Measurements from ENCODE around the gene GYG2. TPM values are rescaled to one million over a fixed set of nuclear protein-coding genes. Genes with fewer than 3 reads are reported as not detected.

Gene GYG2
- polyA plus RNA-seq, 1 of the 3 experiments (the other 2 are of a cell fraction) = 1.8 TPM

DNA sequence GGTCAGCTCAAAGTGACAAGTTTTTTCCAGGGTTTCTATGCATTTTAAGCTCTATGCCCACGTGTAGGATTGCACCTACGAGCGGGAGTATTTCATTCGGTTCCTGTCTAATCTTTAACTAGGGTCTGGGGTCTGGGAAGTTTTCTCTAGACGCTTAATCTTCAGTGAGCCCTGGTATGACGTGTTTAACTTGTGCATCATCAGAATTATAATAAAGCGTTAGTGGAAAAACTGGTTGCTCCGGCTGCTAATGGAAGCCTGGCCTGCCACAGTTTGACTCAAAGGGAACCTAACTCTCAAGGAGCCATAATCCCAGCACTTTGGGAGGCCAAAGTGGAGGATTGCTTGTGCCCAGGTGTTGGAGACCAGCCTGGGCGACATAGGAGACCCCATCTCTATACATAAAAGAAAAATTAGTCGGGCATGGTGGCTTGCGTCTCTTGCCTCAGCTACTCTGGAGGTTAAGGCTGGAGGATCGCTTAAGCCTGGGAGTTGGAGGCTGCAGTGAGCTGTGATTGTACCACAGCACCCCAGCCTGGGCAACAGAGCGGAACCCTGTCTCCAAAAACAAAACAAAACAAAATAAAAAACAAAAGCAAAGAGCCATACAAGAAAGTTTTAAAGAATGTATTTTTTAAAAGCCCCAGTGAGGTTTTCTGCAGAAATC lies 70.2 kb downstream of the GYG2 start:
- ChIA-PET CTCF (no interaction called here), POLR2A (interaction anchor here (1.0 kb wide), 1 partner anchor 30 kb away, joined by 3 read pairs; the partner anchor contains the start of gene ARSD)
- Histone ChIP-seq H3K4me2 (no peak overlapping the region), H3K27ac (ENCODE audit: low read depth in 2 of 2, low read length in 1 of 2) (no peak overlapping the region), H3K9me3 (no peaks in the 10 kb centered on the region), H2AFZ (ENCODE audit: low read depth) (no peak overlapping the region), H3F3A (replicated peaks; ENCODE audit: insufficient read depth) (no peaks in the 10 kb centered on the region), H3K4me3 (ENCODE audit: low read depth in 2 of 2, low read length in 1 of 2) (no peak overlapping the region), H3K9me2 (no peaks in the 10 kb centered on the region), H3K79me2 (ENCODE audit: insufficient read depth) (no peaks in the 10 kb centered on the region), H3K27me3 (ENCODE audit: insufficient read depth) (no peaks in the 10 kb centered on the region), H3K36me3 (replicated peaks in 1 of 2; ENCODE audit: control insufficient read depth in 1 of 2, insufficient read depth in 2 of 2, low read length in 1 of 2) (no peaks in the 10 kb centered on the region), H3K4me1 (ENCODE audit: control insufficient read depth in 1 of 2, insufficient read depth in 2 of 2, low read depth in 1 of 2, low read length in 1 of 2) (peaks cover 0 to 6% of the 10 kb centered on the region in 2 experiments; a peak in 2 of 4 replicates), H4K20me1 (ENCODE audit: insufficient read depth) (no peaks in the 10 kb centered on the region), H3K9ac (no peak overlapping the region)
- WGBS (ENCODE audit: low lambda C conversion rate) = 71% methylated on average over 12 of the region's 13 CpGs
- TF ChIP-seq, protein P1, sequence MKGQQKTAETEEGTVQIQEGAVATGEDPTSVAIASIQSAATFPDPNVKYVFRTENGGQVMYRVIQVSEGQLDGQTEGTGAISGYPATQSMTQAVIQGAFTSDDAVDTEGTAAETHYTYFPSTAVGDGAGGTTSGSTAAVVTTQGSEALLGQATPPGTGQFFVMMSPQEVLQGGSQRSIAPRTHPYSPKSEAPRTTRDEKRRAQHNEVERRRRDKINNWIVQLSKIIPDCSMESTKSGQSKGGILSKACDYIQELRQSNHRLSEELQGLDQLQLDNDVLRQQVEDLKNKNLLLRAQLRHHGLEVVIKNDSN (IDR thresholded peaks at IDR 0.05; ENCODE audit: borderline replicate concordance, low read depth) = no peak
- TF ChIP-seq, protein P2, sequence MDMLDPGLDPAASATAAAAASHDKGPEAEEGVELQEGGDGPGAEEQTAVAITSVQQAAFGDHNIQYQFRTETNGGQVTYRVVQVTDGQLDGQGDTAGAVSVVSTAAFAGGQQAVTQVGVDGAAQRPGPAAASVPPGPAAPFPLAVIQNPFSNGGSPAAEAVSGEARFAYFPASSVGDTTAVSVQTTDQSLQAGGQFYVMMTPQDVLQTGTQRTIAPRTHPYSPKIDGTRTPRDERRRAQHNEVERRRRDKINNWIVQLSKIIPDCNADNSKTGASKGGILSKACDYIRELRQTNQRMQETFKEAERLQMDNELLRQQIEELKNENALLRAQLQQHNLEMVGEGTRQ (IDR thresholded peaks at IDR 0.05; ENCODE audit: borderline replicate concordance, low read depth, low read length) = no peak
- no peak for TF ChIP-seq FOXM1 (IDR thresholded peaks at IDR 0.05; ENCODE audit: low read depth)
- TF ChIP-seq FOSL2 (IDR thresholded peaks at IDR 0.05; ENCODE audit: borderline replicate concordance, low read depth) = no peak
- TF ChIP-seq FOXJ3 (CRISPR knock-in tag; IDR thresholded peaks at IDR 0.05) = no peak
- no peak for TF ChIP-seq MXI1 (IDR thresholded peaks at IDR 0.05; ENCODE audit: low read depth, low read length)
- TF ChIP-seq SIN3A (IDR thresholded peaks at IDR 0.05; ENCODE audit: borderline replicate concordance, low read depth, low read length) = no peak
- no peak for TF ChIP-seq JUND (IDR thresholded peaks at IDR 0.05)
- TF ChIP-seq, protein P3, sequence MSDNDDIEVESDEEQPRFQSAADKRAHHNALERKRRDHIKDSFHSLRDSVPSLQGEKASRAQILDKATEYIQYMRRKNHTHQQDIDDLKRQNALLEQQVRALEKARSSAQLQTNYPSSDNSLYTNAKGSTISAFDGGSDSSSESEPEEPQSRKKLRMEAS (IDR thresholded peaks at IDR 0.05; ENCODE audit: low read depth) = no peak
- TF ChIP-seq NRF1 (IDR thresholded peaks at IDR 0.05; ENCODE audit: low read depth, low read length) = no peak
- no peak for TF ChIP-seq RAD21 (IDR thresholded peaks at IDR 0.05; ENCODE audit: low read length)
- TF ChIP-seq TEAD4 (IDR thresholded peaks at IDR 0.05; ENCODE audit: borderline replicate concordance, insufficient read depth) = no peak
- no peak for TF ChIP-seq RXRA (IDR thresholded peaks at IDR 0.05; ENCODE audit: borderline replicate concordance, low read depth)
- no peak for TF ChIP-seq RCOR1 (IDR thresholded peaks at IDR 0.05; ENCODE audit: low read length)
- TF ChIP-seq, protein P4, sequence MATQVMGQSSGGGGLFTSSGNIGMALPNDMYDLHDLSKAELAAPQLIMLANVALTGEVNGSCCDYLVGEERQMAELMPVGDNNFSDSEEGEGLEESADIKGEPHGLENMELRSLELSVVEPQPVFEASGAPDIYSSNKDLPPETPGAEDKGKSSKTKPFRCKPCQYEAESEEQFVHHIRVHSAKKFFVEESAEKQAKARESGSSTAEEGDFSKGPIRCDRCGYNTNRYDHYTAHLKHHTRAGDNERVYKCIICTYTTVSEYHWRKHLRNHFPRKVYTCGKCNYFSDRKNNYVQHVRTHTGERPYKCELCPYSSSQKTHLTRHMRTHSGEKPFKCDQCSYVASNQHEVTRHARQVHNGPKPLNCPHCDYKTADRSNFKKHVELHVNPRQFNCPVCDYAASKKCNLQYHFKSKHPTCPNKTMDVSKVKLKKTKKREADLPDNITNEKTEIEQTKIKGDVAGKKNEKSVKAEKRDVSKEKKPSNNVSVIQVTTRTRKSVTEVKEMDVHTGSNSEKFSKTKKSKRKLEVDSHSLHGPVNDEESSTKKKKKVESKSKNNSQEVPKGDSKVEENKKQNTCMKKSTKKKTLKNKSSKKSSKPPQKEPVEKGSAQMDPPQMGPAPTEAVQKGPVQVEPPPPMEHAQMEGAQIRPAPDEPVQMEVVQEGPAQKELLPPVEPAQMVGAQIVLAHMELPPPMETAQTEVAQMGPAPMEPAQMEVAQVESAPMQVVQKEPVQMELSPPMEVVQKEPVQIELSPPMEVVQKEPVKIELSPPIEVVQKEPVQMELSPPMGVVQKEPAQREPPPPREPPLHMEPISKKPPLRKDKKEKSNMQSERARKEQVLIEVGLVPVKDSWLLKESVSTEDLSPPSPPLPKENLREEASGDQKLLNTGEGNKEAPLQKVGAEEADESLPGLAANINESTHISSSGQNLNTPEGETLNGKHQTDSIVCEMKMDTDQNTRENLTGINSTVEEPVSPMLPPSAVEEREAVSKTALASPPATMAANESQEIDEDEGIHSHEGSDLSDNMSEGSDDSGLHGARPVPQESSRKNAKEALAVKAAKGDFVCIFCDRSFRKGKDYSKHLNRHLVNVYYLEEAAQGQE (IDR thresholded peaks at IDR 0.05; ENCODE audit: low read depth, low read length) = no peak
- no peak for DNase-seq

Data from SK-N-SH (cell line).